Upper lobe of left lung (tissue), 6 donors: ENCODE results near the gene BEND2. TPM values are rescaled to one million over a fixed set of nuclear protein-coding genes. Genes with fewer than 3 reads are reported as not detected.

Experiments
- ATAC-seq, 2 donors: fragments of 200-7000 bp; cut with Tn5 transposase; one replicate each; pipeline ENCODE4 v1.9.1; 2022; ENCODE audit warnings: mild to moderate bottlenecking in 2 of 2, moderate library complexity in 2 of 2; ENCODE audit not compliant: low FRiP score in 2 of 2
- DNase-seq, 2 donors: peaks; one replicate each; pipeline ENCODE4 v3.0.0-alpha.2; 2019 to 2020
- H3K27ac ChIP-seq, 4 donors: fragments of 200-600 bp; sonication (generic); one replicate each; pipeline ENCODE4 v1.5.1; 2016 to 2019
- H3K27me3 ChIP-seq, 4 donors: fragments of 200-600 bp; sonication (generic); one replicate each; pipeline ENCODE4 v1.5.1; 2017 to 2019
- H3K36me3 ChIP-seq, 4 donors: fragments of 200-600 bp; sonication (generic); one replicate each; pipeline ENCODE4 v1.5.1; 2016 to 2019
- H3K4me1 ChIP-seq, 4 donors: fragments of 200-600 bp; sonication (generic); one replicate each; pipeline ENCODE4 v1.5.1; 2018 to 2019
- H3K4me3 ChIP-seq, 4 donors: fragments of 200-600 bp; sonication (generic); one replicate each; pipeline ENCODE4 v1.5.1; 2017 to 2019; ENCODE audit warnings: mild to moderate bottlenecking in 2 of 4, moderate library complexity in 1 of 4
- H3K9me3 ChIP-seq, 4 donors: fragments of 200-600 bp; sonication (generic); one replicate each; pipeline ENCODE4 v1.5.1; 2018 to 2019
- CTCF ChIP-seq, 6 experiments: fragments of 450-650 bp in 4 of 6; fragments of 200-600 bp in 2 of 6; sonication (generic) in 2 of 6; IDR thresholded peaks; one replicate each; pipeline ENCODE4 v1.5.1; 2016 to 2019; ENCODE audit warnings: antibody characterized with exemption in 6 of 6
- EP300 ChIP-seq, 4 donors: sonication (generic); formaldehyde crosslinking; IDR thresholded peaks; one replicate each; pipeline ENCODE4 v1.5.1; 2017; ENCODE audit warnings: antibody characterized with exemption in 4 of 4, control low read depth in 2 of 4
- POLR2A ChIP-seq, 4 donors: fragments of 450-650 bp; IDR thresholded peaks; one replicate each; pipeline ENCODE4 v1.5.1; 2016 to 2017; ENCODE audit warnings: antibody characterized with exemption in 4 of 4, mild to moderate bottlenecking in 2 of 4
- POLR2AphosphoS5 ChIP-seq, 2 donors: sonication (generic); formaldehyde crosslinking; IDR thresholded peaks; one replicate each; pipeline ENCODE4 v1.5.1; 2017; ENCODE audit warnings: antibody characterized with exemption in 2 of 2
- WGBS, 2 donors: methylation state at CpG; one replicate each; pipeline ENCODE4 v1.1.5; 2017 to 2018; 5-methylcytosine and 5-hydroxymethylcytosine counted together
- total RNA-seq, 6 donors: library from RNA; depleted of rRNA in 4 of 6; stranded (reverse); fragments of >200 nt in 4 of 6; gene quantifications; one replicate each; pipeline versions ENCODE4 v1.1.0 to v1.2.1, GENCODE V29; 2016 to 2021
- donor health status: DM: no; HTN: no; CAD: no; lungs with moderate emphysema.
- donor health status: DM: no; HTN: yes; CAD: no; lungs with severe emphysema.

The BEND2 gene
- total RNA-seq, 6 donors from 2014 or later, result 0.11 to 0.15 TPM; not detected in 4

DNA sequence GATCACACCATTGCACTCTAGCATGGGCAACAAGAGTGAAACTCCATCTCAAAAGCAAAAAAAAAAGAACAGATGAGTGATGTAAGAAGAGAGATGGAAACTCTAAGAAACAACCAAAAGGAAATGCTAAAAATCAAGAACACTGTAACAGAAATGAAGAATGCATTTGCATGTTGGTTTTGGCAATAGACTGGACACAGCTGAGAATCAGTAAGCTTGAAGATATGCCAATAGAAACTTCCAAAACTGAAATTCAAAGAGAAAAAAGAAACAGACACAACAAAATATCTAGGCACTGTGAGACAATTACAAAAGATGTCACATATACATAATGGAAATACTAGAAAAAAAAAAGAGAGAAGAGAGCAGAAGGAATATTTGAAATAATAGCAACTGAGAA, 93.7 kb downstream of the BEND2 start:
- DNase-seq (no peak), ATAC-seq (no peak)
- H3K4me1 ChIP-seq, result no peaks in the 10 kb centered on the region
- TF ChIP-seq POLR2AphosphoS5 (IDR thresholded peaks at IDR 0.05) (no peak), CTCF (IDR thresholded peaks at IDR 0.05) (no peak), POLR2A (IDR thresholded peaks at IDR 0.05) (no peak), EP300 (IDR thresholded peaks at IDR 0.05) (no peak)
- no peaks in the 10 kb centered on the region for H3K36me3 ChIP-seq
- H3K27ac ChIP-seq, result no peak overlapping the region
- no peaks in the 10 kb centered on the region for H3K27me3 ChIP-seq
- no peaks in the 10 kb centered on the region for H3K9me3 ChIP-seq
- no peak overlapping the region for H3K4me3 ChIP-seq

DNA sequence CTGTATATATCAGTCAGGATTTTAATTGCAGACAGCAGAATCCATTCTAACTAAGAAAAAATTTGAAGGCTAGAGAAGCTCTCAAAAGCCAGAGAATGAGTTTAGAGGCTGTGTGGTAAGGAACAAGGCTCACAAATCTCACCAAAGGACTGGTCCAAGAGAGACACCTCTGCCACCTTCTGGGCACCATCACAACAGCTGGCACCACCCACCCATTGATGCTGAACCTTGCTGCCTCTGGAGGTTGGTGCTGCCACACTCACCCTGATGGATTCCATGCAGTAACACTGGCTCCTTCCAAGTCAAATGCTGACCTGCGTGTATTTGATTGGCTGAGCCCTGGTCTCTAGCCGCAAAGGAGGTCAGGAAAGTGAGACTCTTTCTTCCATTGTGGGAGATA, 100.8 kb downstream of the BEND2 start:
- peaks cover 0 to 9% (median 0%) of the 10 kb centered on the region in 4 donors for H3K9me3 ChIP-seq
- no peaks in the 10 kb centered on the region for H3K36me3 ChIP-seq
- no peak for ATAC-seq
- H3K27ac ChIP-seq, result no peak overlapping the region
- 69 to 100% methylated on average over 2 of the region's 2 CpGs for WGBS, 2 donors
- H3K4me3 ChIP-seq, result no peak overlapping the region
- no peaks in the 10 kb centered on the region for H3K4me1 ChIP-seq
- DNase-seq, result no peak
- H3K27me3 ChIP-seq, result no peaks in the 10 kb centered on the region
- TF ChIP-seq POLR2AphosphoS5 (IDR thresholded peaks at IDR 0.05) (no peak), CTCF (IDR thresholded peaks at IDR 0.05) (no peak), EP300 (IDR thresholded peaks at IDR 0.05) (no peak), POLR2A (IDR thresholded peaks at IDR 0.05) (no peak)

Other genes starting within 250 kb of the BEND2 start
- gene SCML2, start 133.8 kb upstream of the BEND2 start, total RNA-seq, result under 1 TPM in 4 of 6 donors, not detected in 2; 0.15 to 0.89 (median 0.53) TPM
- 10 to 100 TPM; 17.8 to 47.1 (median 23.4) TPM for gene CDKL5, start 204.7 kb upstream of the BEND2 start, total RNA-seq